CD4-positive, alpha-beta memory T cell (primary cell): Measurements from ENCODE around the gene PDE4B. TPM values are rescaled to one million over a fixed set of nuclear protein-coding genes. Genes with fewer than 3 reads are reported as not detected.
A peak's percentile ranks its signal among the peaks of the same experiment; 100 is the strongest.
"Not testable (repeated sequence)": the region's sequence is repeated elsewhere in the genome, so short reads cannot be mapped to it uniquely, and the experiment has no call there.

ENCODE experiments used
- CTCF ChIA-PET: fragments of 350-600 bp; sonication (Branson Sonifier 250); formaldehyde crosslinking; loops from one replicate; lab custom pipeline; 2021; ENCODE audit warnings: inconsistent platforms; ENCODE audit not compliant: partially characterized antibody; lab: Charles Lee
- POLR2A ChIA-PET: fragments of 350-600 bp; sonication (Branson Sonifier 250); formaldehyde crosslinking; loops from one replicate; lab custom pipeline; 2021; ENCODE audit not compliant: partially characterized antibody; lab: Charles Lee
- DNase-seq, 5 donors: peaks; one replicate each; pipeline versions ENCODE4 v3.0.0 to v3.0.0-alpha.2; 2020 to 2022; ENCODE audit warnings: mixed read lengths in 1 of 5
- H3K27ac ChIP-seq: one replicate; pipeline ENCODE4 v1.7.0; 2013; ENCODE audit warnings: low read depth, low read length
- H3K27me3 ChIP-seq: 2 replicates; pipeline ENCODE4 v1.7.0; 2013; ENCODE audit warnings: mild to moderate bottlenecking, low read length, moderate library complexity; ENCODE audit not compliant: insufficient read depth
- H3K36me3 ChIP-seq: 2 replicates; pipeline ENCODE4 v1.7.0; 2013; ENCODE audit warnings: mild to moderate bottlenecking, low read length, moderate library complexity; ENCODE audit not compliant: insufficient read depth
- H3K4me1 ChIP-seq: 2 replicates; pipeline ENCODE4 v1.7.0; 2013; ENCODE audit warnings: mild to moderate bottlenecking, low read length, moderate library complexity; ENCODE audit not compliant: insufficient read depth
- H3K4me3 ChIP-seq, 2 donors: one replicate each; pipeline ENCODE4 v1.7.0; 2013; ENCODE audit warnings: low read length in 2 of 2, mild to moderate bottlenecking in 1 of 2
- H3K9me3 ChIP-seq, 2 donors: one replicate each; pipeline ENCODE4 v1.7.0; 2013; ENCODE audit warnings: low read length in 2 of 2, control low read depth in 1 of 2; ENCODE audit not compliant: control insufficient read depth in 1 of 2
- H3K27ac Mint-ChIP-seq, 7 donors: one replicate each; pipeline ENCODE4 v1.8.0; 2020 to 2021; ENCODE audit warnings: mixed read lengths in 7 of 7, mild to moderate bottlenecking in 6 of 7, inconsistent platforms in 3 of 7, moderate library complexity in 3 of 7
- H3K27me3 Mint-ChIP-seq, 2 donors: one replicate each; pipeline ENCODE4 v1.8.0; 2020 to 2021; ENCODE audit warnings: mixed read lengths in 2 of 2
- H3K36me3 Mint-ChIP-seq, 2 donors: one replicate each; pipeline ENCODE4 v1.8.0; 2020 to 2021; ENCODE audit warnings: mixed read lengths in 2 of 2, inconsistent platforms in 1 of 2, mild to moderate bottlenecking in 1 of 2
- H3K4me1 Mint-ChIP-seq, 4 donors: one replicate each; pipeline ENCODE4 v1.8.0; 2020 to 2021; ENCODE audit warnings: mixed read lengths in 4 of 4, mild to moderate bottlenecking in 1 of 4
- H3K4me3 Mint-ChIP-seq, 8 donors: one replicate each; pipeline ENCODE4 v1.8.0; 2020 to 2021; ENCODE audit warnings: mixed read lengths in 8 of 8, mild to moderate bottlenecking in 7 of 8, moderate library complexity in 6 of 8, inconsistent platforms in 3 of 8
- H3K9me3 Mint-ChIP-seq, 8 donors: one replicate each; pipeline ENCODE4 v1.8.0; 2020 to 2021; ENCODE audit warnings: mixed read lengths in 8 of 8, mild to moderate bottlenecking in 5 of 8, inconsistent platforms in 3 of 8, moderate library complexity in 1 of 8
- intact Hi-C: fragments of 100-400 bp; cut with micrococcal nuclease; formaldehyde crosslinking; loops from one replicate; pipeline ENCODE4 v1.15.1; 2023
- polyA plus RNA-seq, 2 donors: library from polyadenylated mRNA; unstranded; fragments of 300-500 nt; fragmentation: Illumina TruSeq; gene quantifications; one replicate each; pipeline ENCODE4 v1.2.3, GENCODE V29; 2021
- total RNA-seq, 2 experiments: library from RNA; stranded (reverse); gene quantifications; one replicate each; pipeline ENCODE4 v1.2.3, GENCODE V29; 2021

The PDE4B gene
- total and polyA plus RNA-seq, 4 experiments from 2014 or later: 33.8 to 116 (median 40.7) TPM

DNA sequence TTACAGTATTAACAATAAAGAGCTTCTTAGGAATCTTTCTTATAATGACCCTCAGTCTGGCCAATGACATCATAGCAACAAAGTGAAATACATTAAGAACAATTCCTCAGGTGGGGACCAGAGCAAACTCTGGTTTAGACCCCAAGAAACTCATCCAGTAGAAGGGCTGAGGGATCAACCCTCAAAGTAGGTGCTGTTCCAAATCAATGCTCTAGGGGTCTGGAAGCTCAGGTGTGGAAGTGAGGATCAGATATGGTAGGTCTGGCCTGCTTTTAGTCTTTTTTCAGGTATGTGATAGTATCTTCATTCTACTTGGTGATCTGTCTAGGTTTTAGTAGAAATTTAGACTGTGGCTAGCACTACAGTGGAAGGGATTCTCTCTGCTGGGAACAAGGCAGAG, 291.7 kb downstream of the PDE4B start:
- H3K4me1 Mint-ChIP-seq: no peaks in the 10 kb centered on the region
- DNase-seq: no peak
- CTCF ChIA-PET: no interaction called here
- no peak overlapping the region for H3K27ac Mint-ChIP-seq
- no peaks in the 10 kb centered on the region for H3K27me3 ChIP-seq
- intact Hi-C loops: no loop called here
- no peaks in the 10 kb centered on the region for H3K36me3 ChIP-seq
- H3K9me3 ChIP-seq: no peaks in the 10 kb centered on the region
- H3K36me3 Mint-ChIP-seq: no peaks in the 10 kb centered on the region
- no peak overlapping the region for H3K4me3 ChIP-seq
- H3K9me3 Mint-ChIP-seq: peaks cover 0 to 6% (median 0%) of the 10 kb centered on the region in 8 donors
- H3K27ac ChIP-seq: no peak overlapping the region
- H3K27me3 Mint-ChIP-seq: peaks cover 11 to 21% of the 10 kb centered on the region in 2 donors
- POLR2A ChIA-PET: no interaction called here
- no peak overlapping the region for H3K4me3 Mint-ChIP-seq
- no peaks in the 10 kb centered on the region for H3K4me1 ChIP-seq

- no peak for DNase-seq
- H3K9me3 ChIP-seq: no peaks in the 10 kb centered on the region
- Mint-ChIP-seq H3K27ac (no peak overlapping the region), H3K4me1 (no peaks in the 10 kb centered on the region), H3K27me3 (peaks cover 11 to 21% of the 10 kb centered on the region in 2 donors), H3K36me3 (no peaks in the 10 kb centered on the region), H3K4me3 (no peak overlapping the region), H3K9me3 (peaks cover 0 to 6% (median 0%) of the 10 kb centered on the region in 8 donors)
- POLR2A ChIA-PET: no interaction called here
- no peaks in the 10 kb centered on the region for H3K4me1 ChIP-seq
- H3K27me3 ChIP-seq: no peaks in the 10 kb centered on the region
- intact Hi-C loops: no loop called here
- H3K36me3 ChIP-seq: no peaks in the 10 kb centered on the region
- CTCF ChIA-PET: interaction anchor here (1.7 kb wide), 1 partner anchor 11 kb away, joined by 3 read pairs; no protein-coding TSS in a partner anchor
- no peak overlapping the region for H3K27ac ChIP-seq
- no peak overlapping the region for H3K4me3 ChIP-seq
Measured at GRCh38 chr1:66085600-66085999, 292.9 kb downstream of the PDE4B start.

DNA sequence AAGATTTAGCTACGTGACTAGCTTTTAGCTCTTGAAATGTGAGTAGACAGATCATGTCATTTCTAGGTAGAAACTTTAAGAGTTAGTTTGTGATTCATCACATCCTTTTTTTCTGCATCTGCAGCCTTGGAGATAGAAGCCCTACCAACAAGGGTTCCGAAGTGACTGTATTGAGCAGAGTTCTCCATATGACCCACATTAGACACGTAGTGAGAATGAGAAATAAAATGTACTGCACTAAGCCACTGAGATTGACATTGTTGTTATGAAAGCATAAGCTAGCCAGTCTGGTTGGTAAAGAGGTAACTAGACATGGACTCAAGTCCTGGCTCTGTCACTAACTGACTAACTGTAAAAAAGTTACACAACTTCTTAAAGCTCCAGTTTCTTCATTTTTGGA, 296.1 kb downstream of the PDE4B start:
- intact Hi-C loops: no loop called here
- Histone ChIP-seq H3K36me3 (no peaks in the 10 kb centered on the region), H3K4me1 (peaks cover 8% of the 10 kb centered on the region), H3K4me3 (no peak overlapping the region), H3K27ac (no peak overlapping the region), H3K27me3 (no peaks in the 10 kb centered on the region), H3K9me3 (no peaks in the 10 kb centered on the region)
- ChIA-PET CTCF (interaction anchor here (0.8 kb wide), 1 partner anchor 153 kb away, joined by 3 read pairs; no protein-coding TSS in a partner anchor), POLR2A (no interaction called here)
- Mint-ChIP-seq H3K36me3 (no peaks in the 10 kb centered on the region), H3K4me1 (peaks cover 5 to 7% (median 6%) of the 10 kb centered on the region in 4 donors), H3K27ac (no peak overlapping the region), H3K4me3 (no peak overlapping the region), H3K9me3 (peaks cover 0 to 6% (median 1%) of the 10 kb centered on the region in 8 donors), H3K27me3 (peaks cover 3 to 13% of the 10 kb centered on the region in 2 donors)
- DNase-seq: no peak

GRCh38 chr1:66090859-66091457, 298.3 kb downstream of the PDE4B start:
- POLR2A ChIA-PET: no interaction called here
- Histone ChIP-seq H3K9me3 (no peaks in the 10 kb centered on the region), H3K27me3 (no peaks in the 10 kb centered on the region), H3K36me3 (no peaks in the 10 kb centered on the region), H3K4me1 (peaks cover 8% of the 10 kb centered on the region), H3K27ac (no peak overlapping the region), H3K4me3 (no peak overlapping the region)
- H3K4me3 Mint-ChIP-seq: no peak overlapping the region
- intact Hi-C loops: no loop called here
- peaks cover 0 to 6% (median 1%) of the 10 kb centered on the region in 8 donors for H3K9me3 Mint-ChIP-seq
- peak overlapping the region in 1 of 7 donors; percentile 39 for H3K27ac Mint-ChIP-seq
- H3K36me3 Mint-ChIP-seq: no peaks in the 10 kb centered on the region
- CTCF ChIA-PET: no interaction called here
- peaks cover 1 to 6% of the 10 kb centered on the region in 2 donors for H3K27me3 Mint-ChIP-seq
- H3K4me1 Mint-ChIP-seq: peaks cover 5 to 7% (median 6%) of the 10 kb centered on the region in 4 donors
- peak in 4 of 5 donors; percentile 25 to 52 (median 34) for DNase-seq

GRCh38 chr1:66095190-66095589, 302.5 kb downstream of the PDE4B start:
- Histone ChIP-seq H3K9me3 (no peaks in the 10 kb centered on the region), H3K4me1 (peaks cover 8% of the 10 kb centered on the region), H3K27me3 (no peaks in the 10 kb centered on the region), H3K36me3 (no peaks in the 10 kb centered on the region), H3K27ac (no peak overlapping the region), H3K4me3 (no peak overlapping the region)
- intact Hi-C loops: no loop called here
- no peak for DNase-seq
- ChIA-PET POLR2A (no interaction called here), CTCF (no interaction called here)
- H3K27me3 Mint-ChIP-seq: no peaks in the 10 kb centered on the region
- H3K4me3 Mint-ChIP-seq: no peak overlapping the region
- peaks cover 0 to 2% (median 0%) of the 10 kb centered on the region in 8 donors for H3K9me3 Mint-ChIP-seq
- no peaks in the 10 kb centered on the region for H3K36me3 Mint-ChIP-seq
- H3K4me1 Mint-ChIP-seq: peaks cover 5 to 7% (median 6%) of the 10 kb centered on the region in 4 donors
- H3K27ac Mint-ChIP-seq: no peak overlapping the region

DNA sequence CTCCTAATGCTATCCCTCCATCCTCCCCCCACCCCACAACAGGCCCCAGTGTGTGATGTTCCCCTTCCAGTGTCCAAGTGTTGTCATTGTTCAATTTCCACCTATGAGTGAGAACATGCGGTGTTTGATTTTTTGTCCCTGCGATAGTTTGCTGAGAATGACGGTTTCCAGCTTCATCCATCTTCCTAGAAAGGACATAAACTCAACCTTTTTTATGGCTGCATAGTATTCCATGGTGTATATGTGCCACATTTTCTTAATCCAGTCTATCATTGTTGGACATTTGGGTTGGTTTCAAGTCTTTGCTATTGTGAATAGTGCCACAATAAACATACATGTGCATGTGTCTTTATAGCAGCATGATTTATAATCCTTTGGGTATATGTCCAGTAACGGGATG, 308.3 kb downstream of the PDE4B start:
- H3K4me3 ChIP-seq, DNase-seq, H3K36me3 ChIP-seq, H3K27ac Mint-ChIP-seq, POLR2A ChIA-PET, CTCF ChIA-PET, H3K4me1 Mint-ChIP-seq, H3K9me3 ChIP-seq, H3K36me3 Mint-ChIP-seq, intact Hi-C loops, H3K4me1 ChIP-seq, H3K27ac ChIP-seq, H3K4me3 Mint-ChIP-seq, H3K27me3 Mint-ChIP-seq, H3K27me3 ChIP-seq: not testable (repeated sequence)
- H3K9me3 Mint-ChIP-seq: peaks cover 0 to 15% (median 3%) of the 10 kb centered on the region in 8 donors

DNA sequence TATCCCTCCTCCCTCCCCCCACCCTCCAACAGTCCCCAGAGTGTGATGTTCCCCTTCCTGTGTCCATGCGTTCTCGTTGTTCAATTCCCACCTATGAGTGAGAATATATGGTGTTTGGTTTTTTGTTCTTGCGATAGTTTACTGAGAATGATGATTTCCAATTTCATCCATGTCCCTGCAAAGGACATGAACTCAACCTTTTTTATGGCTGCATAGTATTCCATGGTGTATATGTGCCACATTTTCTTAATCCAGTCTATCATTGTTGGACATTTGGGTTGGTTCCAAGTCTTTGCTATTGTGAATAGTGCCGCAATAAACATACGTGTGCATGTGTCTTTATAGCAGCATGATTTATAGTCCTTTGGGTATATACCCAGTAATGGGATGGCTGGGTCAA, 311.4 kb downstream of the PDE4B start:
- H3K27ac ChIP-seq, CTCF ChIA-PET, H3K27me3 Mint-ChIP-seq: not testable (repeated sequence)

More for the DNA sequence above, 311.4 kb downstream of the PDE4B start:
- H3K27ac Mint-ChIP-seq, H3K27me3 ChIP-seq, H3K4me3 Mint-ChIP-seq, intact Hi-C loops, H3K36me3 Mint-ChIP-seq, H3K9me3 ChIP-seq, H3K4me1 Mint-ChIP-seq, H3K4me1 ChIP-seq, POLR2A ChIA-PET, DNase-seq, H3K4me3 ChIP-seq, H3K36me3 ChIP-seq: not testable (repeated sequence)
- H3K9me3 Mint-ChIP-seq: peaks cover 0 to 15% (median 5%) of the 10 kb centered on the region in 8 donors
